Measurements from ENCODE around the gene ST6GALNAC3.

- TF ChIP-seq GATA3 (IDR thresholded peaks at IDR 0.05; ENCODE audit: low read depth, low read length) (no peak), GATA2 (IDR thresholded peaks at IDR 0.05; ENCODE audit: low read depth, low read length) (no peak)
Measured at GRCh38 chr1:76075877-76076276, 1.3 kb downstream of the ST6GALNAC3 start.
